Astrocyte (in vitro differentiated cells and primary cell): ENCODE measurements around the gene IL1RAPL2.

ENCODE experiments used
- CTCF ChIP-seq: IDR thresholded peaks from 2 replicates; pipeline ENCODE4 v1.5.1; 2011; ENCODE audit warnings: low read depth, mild to moderate bottlenecking, inconsistent platforms, low read length, moderate library complexity; ENCODE audit not compliant: insufficient read depth
- EZH2 ChIP-seq: IDR thresholded peaks from 2 replicates; pipeline ENCODE4 v1.6.1; 2012; ENCODE audit warnings: mild to moderate bottlenecking, low read length, inconsistent platforms; ENCODE audit not compliant: insufficient read depth

DNA sequence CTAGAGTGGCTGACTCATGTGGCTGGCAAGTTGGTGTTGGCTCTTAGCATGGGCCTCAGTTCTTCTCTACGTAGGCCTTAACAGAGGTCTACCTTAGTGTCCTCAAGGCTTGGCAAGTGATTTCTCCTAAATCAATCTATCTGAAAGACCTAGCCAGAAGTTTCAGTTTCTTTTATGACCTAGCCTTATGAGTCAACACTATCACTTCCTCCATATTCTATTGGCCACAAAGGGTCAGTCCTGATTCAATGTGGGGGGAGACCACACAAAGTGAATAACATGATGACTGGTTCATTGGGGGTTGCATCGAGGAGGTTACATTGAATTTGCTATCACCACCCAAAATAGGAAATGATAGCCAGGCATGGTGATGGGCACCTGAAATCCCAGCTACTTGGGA is 1250.5 kb downstream of the IL1RAPL2 start:
- TF ChIP-seq CTCF, result no peak
- no peak for TF ChIP-seq EZH2
